DOHH2 (cell line): Measurements from ENCODE around the gene PCTP.

Experiments
- EZH2phosphoT487 ChIP-seq: fragments of 200-600 bp; sonication (generic); IDR thresholded peaks from 2 replicates; pipeline ENCODE4 v1.6.1; 2017; ENCODE audit warnings: borderline replicate concordance, mild to moderate bottlenecking, antibody characterized with exemption, low read length, moderate library complexity, mixed read lengths
- TF ChIP-seq, protein P1 (sequence below): fragments of 200-600 bp; sonication (generic); IDR thresholded peaks from one replicate; pipeline ENCODE4 v1.5.1; 2014; ENCODE audit warnings: antibody characterized with exemption, mild to moderate bottlenecking, low read depth, low read length; ENCODE audit not compliant: poor library complexity, severe bottlenecking

DNA sequence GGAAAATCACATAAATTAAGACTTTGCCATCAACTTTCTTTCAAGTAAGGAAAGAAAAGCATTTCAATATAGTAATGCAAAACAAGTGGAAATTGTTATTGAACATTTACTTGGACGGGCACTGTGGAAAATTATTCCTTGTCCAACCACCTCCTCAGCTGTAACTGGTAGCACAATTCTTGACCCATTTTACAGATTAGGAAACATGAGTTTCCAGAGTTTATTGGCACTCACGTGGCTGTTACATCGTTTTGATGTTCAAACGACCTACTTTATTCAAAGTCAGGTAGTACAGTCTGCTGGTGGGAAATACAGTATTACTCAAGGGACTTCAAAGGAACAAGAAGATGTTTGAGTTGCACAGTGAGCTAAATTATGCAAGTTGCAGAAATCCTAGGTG, 866 bp upstream of the PCTP start:
- TF ChIP-seq, protein P1, sequence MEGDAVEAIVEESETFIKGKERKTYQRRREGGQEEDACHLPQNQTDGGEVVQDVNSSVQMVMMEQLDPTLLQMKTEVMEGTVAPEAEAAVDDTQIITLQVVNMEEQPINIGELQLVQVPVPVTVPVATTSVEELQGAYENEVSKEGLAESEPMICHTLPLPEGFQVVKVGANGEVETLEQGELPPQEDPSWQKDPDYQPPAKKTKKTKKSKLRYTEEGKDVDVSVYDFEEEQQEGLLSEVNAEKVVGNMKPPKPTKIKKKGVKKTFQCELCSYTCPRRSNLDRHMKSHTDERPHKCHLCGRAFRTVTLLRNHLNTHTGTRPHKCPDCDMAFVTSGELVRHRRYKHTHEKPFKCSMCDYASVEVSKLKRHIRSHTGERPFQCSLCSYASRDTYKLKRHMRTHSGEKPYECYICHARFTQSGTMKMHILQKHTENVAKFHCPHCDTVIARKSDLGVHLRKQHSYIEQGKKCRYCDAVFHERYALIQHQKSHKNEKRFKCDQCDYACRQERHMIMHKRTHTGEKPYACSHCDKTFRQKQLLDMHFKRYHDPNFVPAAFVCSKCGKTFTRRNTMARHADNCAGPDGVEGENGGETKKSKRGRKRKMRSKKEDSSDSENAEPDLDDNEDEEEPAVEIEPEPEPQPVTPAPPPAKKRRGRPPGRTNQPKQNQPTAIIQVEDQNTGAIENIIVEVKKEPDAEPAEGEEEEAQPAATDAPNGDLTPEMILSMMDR = no peak
- no peak for TF ChIP-seq EZH2phosphoT487
